Epithelial cell of prostate (primary cell): ENCODE results near the gene HDAC4.

Source experiments
- DNase-seq: peaks from one replicate; pipeline ENCODE4 v3.0.0-alpha.2; 2011; ENCODE audit warnings: low read depth, low spot score
- H3K27ac ChIP-seq: fragments of 450-650 bp; 2 replicates; pipeline ENCODE4 v1.5.1; 2017; ENCODE audit warnings: mild to moderate bottlenecking

The HDAC4 gene

GRCh38 chr2:239231231-239232194 is 169.3 kb downstream of the HDAC4 start:
- no peak overlapping the region for H3K27ac ChIP-seq
- DNase-seq, result no peak

DNA sequence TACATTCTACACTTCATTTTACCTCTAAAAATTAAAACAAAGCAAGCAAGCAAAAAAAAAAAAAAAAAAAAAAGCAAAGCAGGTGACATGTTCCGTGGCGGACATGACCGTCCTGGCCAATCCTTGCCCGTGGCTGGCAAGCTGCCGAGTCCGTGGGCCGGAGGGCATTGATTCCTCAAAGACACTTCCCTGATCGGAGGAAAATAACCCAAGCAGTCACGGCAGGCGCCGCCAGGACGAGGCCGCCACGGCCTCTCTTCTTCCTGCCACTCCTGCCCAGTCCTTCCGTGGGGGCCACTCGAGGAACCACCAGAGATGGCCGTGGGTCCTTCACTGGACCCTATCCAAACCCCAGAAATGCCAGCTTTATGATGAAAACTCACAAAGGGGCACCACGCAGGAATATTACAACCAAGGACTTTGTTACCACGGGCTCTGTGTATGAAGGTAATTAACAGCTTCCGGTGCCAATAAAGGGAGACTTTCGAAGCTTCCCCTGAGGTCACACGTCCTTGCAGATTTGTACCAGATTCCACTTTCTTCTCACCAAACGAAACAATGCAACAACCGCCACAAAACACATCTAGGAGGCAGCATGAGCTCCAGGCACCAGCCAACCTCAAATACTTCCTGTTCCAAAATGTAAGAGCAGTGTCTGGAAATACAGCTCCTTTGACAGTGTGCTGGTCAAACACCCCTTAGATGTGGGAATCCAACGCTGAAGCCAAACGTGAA is 170.3 kb downstream of the HDAC4 start:
- H3K27ac ChIP-seq, result no peak overlapping the region
- no peak for DNase-seq

- DNase-seq, result no peak
These were observed 171.1 kb downstream of the HDAC4 start for GRCh38 chr2:239229545-239230279.

DNA sequence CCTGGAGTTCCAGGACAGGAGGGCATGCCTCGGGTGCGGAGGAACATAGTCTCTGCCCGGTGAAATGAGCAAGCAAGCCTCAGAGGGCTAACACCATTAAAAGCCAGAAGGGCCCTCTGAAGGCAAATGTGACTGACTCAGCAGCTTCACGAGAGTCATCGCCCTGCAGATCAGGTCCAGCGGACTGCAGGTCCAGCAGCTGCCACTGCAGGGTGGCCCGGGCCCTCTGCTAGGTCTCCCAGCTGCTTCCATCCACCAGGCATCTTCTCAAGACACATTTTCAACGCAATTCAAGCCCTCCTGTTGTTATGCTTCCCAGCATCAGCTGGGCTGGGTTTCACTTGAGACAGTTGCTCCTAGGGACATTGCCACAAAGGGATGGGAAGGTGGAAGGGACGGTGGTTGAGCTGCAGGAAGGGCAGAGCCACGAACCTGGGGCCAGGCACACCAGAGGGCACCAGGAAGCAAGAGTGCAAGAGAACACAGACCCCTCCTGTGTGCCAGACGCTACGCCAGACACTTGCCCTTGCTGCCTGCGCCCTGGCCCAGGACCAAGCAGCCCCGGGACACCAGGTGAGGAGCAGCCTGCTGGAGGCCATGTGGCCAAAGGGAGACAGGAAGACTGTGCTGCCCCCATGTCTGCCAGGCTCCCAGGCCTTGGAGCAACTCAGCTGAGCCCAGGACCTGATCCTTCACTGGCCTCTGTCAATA is 173.0 kb downstream of the HDAC4 start:
- no peak for DNase-seq
- no peak overlapping the region for H3K27ac ChIP-seq

More at GRCh38 chr2:239229545-239230279, 171.1 kb downstream of the HDAC4 start:
- H3K27ac ChIP-seq, result no peak overlapping the region

- H3K27ac ChIP-seq, result no peak overlapping the region
- DNase-seq, result no peak
These were observed 173.9 kb downstream of the HDAC4 start for GRCh38 chr2:239226677-239227581.

DNA sequence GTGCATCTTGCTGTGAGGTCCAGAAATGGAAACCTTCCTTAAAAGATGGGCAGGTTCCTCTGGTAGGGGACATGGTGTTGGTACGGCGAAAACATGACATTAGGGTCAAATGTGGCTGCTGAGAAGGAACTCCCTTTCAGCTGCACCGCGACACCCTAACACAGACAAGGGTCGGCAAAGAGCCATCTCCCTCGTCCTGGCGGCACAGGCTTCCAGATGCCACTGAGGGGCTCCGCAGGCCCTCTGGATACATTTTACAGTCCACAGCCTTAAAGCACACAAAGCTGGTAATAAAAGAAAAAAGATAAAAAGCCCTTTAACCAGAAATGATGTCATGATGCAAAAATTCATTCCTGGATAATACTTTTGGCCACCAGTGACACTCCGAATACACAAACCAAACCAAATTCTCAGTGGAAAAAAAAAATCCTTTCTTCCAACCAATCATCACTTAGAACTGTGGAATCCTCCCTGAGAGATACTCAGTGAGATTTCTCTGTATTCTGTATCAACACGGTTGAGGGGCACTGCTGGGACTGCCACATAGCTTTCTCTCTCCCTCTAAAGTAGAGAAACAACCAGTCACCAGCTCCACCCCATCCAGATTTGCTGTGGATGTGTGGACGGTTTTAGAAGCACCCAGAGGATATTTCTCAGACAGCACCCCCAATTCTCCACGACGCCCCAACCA is 174.8 kb downstream of the HDAC4 start:
- DNase-seq, result no peak
- H3K27ac ChIP-seq, result no peak overlapping the region

- no peak for DNase-seq
- no peak overlapping the region for H3K27ac ChIP-seq
These were observed 175.4 kb downstream of the HDAC4 start for GRCh38 chr2:239225371-239225851.

- DNase-seq, result no peak
- no peak overlapping the region for H3K27ac ChIP-seq
These were observed 175.9 kb downstream of the HDAC4 start for GRCh38 chr2:239224955-239225354.

DNA sequence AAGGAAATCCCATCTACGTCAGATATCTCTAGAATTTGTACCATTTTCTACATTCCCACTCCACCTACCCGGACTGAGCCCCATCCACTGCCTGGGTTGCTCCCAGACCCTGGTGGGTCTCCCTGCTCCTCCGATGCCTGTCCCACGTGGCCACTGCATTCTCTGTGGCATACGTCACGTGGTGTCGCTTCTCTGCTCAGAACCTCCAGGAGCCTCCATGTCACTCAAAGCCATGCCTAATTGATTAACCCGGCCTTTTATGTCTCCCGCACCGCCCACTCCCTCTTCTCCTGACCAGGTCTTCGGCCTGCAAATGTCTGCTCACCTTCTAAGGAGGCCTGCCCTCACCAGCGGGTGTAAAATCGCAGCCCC is 176.6 kb downstream of the HDAC4 start:
- DNase-seq, result no peak
- no peak overlapping the region for H3K27ac ChIP-seq

DNA sequence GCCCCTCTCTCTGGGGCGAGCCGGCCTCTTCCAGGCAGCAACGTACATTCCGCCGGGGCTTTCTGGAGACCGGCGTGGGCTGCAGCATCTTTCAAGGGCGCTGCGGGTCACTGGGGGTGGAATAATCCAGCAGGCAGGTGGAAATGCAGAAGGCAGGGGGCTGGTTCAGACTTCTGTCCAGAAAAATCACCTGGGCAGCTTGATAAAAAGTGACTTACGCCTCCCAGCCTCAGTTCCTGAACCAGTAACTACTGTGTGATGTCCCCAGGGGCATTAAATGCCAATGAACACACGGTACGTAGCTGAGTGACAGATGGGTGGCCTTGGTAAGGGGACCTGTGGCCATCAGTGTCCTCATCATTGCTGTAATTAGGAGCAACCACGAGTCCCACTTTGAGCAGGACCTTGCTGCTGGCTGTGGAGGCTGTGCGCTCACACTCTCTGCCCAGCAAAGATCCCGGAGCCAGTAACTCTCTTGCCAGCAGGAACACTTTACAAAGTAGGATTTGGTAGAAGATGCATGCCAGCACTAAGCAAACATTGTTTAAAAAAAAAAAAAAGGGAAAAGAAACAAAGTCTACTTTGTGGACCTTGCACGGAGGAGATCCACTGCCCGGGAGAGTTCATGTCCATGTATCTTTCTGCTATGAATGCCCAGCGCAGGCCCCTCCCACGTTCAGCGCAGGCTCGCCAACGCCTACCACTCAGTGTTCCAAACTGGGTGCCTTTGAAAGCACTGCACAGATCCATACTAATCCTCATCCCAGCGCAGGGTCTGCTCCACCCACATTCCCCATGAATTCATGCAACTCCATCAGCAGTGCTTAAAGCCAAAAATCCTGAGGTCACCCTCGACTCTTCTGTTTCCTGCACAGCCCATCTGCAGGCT is 177.3 kb downstream of the HDAC4 start:
- no peak overlapping the region for H3K27ac ChIP-seq
- DNase-seq, result no peak

GRCh38 chr2:239222706-239223309 is 178.0 kb downstream of the HDAC4 start:
- no peak for DNase-seq
- H3K27ac ChIP-seq, result no peak overlapping the region

DNA sequence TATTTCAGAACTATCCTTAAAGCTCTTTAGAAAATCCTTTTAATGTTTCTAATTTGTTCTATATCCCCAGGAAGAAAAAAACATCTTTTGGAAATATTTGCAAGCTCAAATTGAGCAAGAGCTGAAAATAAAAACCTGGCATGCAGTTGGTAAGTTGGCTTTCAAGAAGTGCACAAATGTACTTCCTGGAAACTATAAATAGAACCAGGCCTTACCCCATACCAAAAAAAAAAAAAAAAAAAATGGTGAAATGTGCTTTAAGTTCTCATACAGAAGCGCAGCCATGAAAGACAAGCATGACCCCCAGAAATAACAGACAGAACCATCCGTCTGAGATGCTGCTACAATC is 178.5 kb downstream of the HDAC4 start:
- no peak overlapping the region for H3K27ac ChIP-seq
- no peak for DNase-seq

DNA sequence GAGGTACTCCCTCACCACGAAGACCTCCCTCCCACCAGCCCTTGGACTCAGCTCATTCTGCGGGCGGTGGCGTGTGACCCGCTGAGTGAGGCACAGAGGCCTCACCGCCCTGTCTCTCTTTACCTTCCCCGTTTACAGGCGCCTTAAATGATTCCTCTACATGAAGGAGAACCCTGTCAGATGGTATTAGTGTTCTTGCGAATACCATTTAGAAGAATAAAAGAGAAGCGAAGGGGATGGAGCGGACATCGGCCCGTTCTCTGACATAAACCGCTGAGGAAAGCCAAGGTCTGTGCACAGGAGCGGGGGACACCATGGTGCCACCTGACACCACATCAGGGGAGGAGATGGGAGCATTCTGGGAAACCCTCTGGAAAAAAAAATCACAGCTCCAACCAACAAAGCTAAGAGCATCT is 179.8 kb downstream of the HDAC4 start:
- no peak for DNase-seq
- no peak overlapping the region for H3K27ac ChIP-seq

DNA sequence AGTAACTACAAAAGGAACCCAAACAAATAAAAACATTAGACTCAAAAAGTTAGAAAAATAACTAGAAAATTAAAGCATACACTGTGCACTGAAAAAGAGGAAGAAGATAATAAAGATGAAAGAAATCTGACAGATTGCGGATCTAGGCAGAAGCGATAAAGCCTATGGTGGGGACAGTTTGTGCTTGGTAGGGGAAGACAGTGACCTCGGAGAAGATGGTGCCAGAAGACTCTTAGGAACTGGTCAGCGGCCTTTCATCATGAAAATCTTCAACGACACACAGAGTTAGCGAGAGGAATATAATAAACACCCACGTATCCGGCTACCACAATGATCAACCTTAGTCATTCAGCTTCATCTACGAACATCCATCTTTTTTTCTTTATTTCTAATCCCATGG is 180.5 kb downstream of the HDAC4 start:
- no peak for DNase-seq
- H3K27ac ChIP-seq, result no peak overlapping the region

GRCh38 chr2:239216614-239217273 is 184.1 kb downstream of the HDAC4 start:
- DNase-seq, result no peak
- no peak overlapping the region for H3K27ac ChIP-seq

DNA sequence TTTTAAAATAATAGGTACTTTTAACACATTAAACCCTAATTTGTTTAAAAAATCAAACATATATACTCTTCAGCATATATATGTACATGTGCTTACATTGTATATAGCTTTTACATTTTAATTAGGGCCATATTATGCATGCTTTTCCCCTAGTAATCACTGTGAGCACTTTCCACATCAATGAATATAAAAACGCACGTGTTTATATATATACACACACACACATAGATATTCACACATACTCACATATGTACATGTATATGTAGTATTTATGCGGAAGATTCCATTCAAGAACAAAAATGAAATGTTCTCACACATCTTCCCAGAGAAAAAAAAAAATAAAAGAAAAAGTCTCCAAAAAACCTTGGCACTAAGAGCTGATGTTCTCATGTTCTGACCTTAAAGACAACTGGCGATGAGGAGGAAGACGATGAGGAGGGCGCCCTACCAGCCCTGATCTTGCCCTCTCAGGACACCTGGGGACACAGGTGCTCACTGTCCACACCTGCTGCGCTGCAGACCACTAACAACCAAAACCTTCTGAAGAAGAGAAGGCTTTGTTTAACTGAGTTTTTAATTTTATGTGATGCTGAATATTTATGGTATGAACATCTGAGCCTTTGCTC is 184.7 kb downstream of the HDAC4 start:
- DNase-seq, result no peak
- H3K27ac ChIP-seq, result no peak overlapping the region
